GM04504 (cell line): ENCODE data around the gene SHH.

Source experiments
- DNase-seq: peaks from one replicate; pipeline ENCODE4 v3.0.0-alpha.2; 2012; ENCODE audit warnings: low read depth

SHH gene

DNA sequence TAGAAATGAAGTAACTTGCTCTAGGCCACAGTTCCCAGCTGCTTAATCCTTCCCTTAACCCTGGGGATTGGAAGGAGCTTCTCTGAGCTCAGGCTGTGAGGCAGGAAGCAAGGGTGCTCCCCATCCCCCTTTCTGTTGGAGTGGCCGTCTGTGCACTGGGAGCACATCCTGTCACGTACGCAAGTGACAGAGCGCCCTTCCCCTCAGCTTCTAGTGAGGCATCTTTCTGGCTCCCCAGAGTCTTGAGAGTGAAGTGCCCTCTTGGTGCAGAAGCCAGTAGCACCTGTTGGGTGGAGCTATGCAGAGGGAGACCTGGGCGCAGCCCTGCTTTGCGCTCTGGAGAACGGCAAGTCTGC is 47.8 kb downstream of the SHH start:
- no peak for DNase-seq

DNA sequence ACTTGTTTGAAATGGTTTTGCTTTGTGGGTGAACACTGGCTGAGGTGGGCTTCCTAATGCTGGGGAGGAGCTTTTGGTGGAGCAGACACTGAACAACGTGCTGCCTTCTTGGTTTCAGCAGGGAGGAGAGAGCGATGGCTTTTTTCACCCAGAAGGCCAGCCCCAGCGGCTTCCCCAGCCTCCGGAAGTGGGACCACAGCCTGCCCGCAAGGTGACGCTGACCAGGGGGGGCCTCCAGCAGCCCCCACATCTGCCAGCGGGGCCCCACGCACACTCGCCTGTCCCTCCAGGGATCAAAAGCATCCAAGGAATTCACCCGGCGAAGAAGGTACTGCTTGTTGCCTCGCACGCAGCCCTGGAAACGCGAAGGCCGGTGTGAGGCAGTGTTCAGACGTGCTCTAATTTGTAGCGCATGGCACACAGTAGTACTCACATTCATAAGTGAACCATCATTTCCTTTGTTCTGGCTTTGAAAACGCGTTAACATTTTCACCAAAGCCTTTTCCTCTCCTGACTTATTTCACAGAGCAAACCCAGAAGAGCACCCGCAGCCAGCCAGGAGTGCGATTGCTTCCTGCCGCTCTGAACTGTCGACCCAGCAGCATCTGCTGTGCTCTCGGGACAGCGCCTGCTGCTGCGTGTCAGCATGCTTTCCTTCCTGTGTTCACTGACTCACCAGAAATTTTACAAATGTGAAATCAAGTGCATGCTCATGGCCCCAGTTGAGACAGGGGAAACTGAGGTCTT is 48.4 kb downstream of the SHH start:
- DNase-seq = no peak

- no peak for DNase-seq
Measured at GRCh38 chr7:155763122-155763521, 49.1 kb downstream of the SHH start.

GRCh38 chr7:155762655-155763054 is 49.6 kb downstream of the SHH start:
- no peak for DNase-seq

DNA sequence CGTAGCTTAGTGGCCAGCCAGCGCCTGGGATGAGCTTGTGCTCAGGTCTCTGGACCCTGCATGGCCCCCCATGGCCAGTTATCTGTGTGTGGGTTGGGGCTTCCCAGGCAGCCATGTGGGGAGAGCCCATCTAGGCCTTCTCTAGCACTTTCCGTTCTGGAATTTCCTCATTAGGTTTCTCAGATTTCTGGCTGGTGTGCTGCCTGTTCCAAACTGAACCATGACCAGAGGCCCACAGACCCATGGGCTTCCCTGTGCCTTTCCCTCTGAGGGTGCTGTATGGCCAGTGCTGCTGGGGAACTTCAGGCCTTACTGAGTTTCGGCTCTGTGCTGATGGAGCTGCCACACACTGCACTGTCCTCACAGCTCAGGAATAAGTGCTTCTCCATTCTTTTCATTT is 50.2 kb downstream of the SHH start:
- DNase-seq = no peak

DNA sequence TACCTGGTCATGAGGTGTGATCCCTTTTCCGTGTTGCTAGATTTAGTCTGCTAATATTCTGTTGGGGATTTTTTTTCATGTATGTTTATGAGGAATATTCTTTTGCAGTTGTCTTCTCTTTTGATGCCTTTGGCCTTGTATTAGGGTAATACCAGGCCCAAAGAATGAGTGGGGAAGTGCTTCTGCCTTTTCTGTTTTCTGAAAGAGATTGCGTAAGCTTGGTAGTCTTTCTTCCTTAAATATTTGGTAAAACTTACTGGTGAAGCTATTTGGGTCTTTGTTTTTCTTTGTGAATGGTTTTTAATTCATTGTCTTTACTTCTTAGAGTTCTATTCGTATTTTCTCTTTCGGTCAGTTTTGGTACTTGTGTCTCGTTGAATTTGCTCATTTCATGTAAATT is 51.1 kb downstream of the SHH start:
- DNase-seq = no peak

DNA sequence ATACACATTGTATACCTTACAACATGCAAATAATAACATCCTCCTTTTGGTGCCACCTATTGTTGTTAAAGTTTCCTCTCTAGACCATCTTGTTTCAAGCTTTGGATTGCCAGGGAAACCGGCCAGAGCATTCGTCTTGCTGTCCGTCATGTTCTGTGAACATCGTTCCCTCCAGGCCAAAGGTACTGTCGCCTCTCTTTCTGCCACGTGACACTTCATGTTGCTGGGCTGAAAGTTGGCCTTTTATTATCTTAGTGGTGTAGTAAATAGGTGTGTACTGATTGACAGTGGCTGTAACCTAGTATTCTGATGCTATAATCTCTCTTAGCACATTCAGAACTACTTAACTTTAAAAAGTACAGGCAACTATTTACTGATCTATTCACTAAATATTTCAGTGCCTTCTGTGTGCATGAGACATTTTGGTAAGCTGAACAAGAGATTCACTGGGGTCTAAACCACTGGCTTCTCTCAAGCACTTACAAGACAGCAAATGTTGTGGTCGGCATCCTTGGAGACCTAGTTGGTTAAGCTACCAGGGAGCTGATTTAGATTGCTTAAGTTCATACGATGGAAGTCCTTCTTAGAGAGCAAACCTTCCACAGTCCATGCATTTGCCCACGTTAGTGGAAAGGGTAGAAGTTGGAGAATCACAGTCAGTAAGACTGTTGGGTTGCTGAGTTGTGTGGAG is 52.4 kb downstream of the SHH start:
- no peak for DNase-seq

GRCh38 chr7:155758348-155758747 is 53.9 kb downstream of the SHH start:
- no peak for DNase-seq

- DNase-seq = no peak
Measured at GRCh38 chr7:155756322-155756721, 55.9 kb downstream of the SHH start.

GRCh38 chr7:155755026-155755425 is 57.2 kb downstream of the SHH start:
- DNase-seq = no peak

GRCh38 chr7:155754165-155754564 is 58.1 kb downstream of the SHH start:
- DNase-seq = no peak

- no peak for DNase-seq
Measured at GRCh38 chr7:155753446-155753965, 58.8 kb downstream of the SHH start.

- DNase-seq = no peak
Measured at GRCh38 chr7:155752756-155753445, 59.4 kb downstream of the SHH start.

DNA sequence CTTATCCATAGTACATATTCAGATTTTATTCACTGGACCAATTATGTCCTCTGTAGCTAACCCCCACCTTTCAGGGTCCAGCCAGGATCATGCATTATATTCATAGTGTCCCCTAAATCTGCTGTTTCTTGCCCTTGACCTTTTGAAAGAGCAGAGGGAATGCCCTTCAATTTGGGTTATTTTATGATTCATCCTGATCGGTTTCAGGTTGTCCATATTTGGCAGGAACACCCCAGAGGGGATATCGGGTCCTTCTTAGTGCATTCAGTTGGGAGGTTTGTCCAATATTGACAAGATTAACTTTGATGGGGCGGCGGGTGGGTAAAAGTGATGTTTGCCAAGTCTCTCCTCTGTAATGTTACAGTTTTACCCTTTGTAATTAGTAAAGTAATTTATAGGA is 60.9 kb downstream of the SHH start:
- no peak for DNase-seq

- DNase-seq = no peak
Measured at GRCh38 chr7:155750255-155751125, 61.8 kb downstream of the SHH start.
